ENCODE results near the gene GGT5. TPM values are rescaled to one million over a fixed set of nuclear protein-coding genes. Genes with fewer than 3 reads are reported as not detected.
A peak's percentile ranks its signal among the peaks of the same experiment; 100 is the strongest.
"Not testable (repeated sequence)": the region's sequence is repeated elsewhere in the genome, so short reads cannot be mapped to it uniquely, and the experiment has no call there.

The GGT5 gene
- total RNA-seq, 1 donor from 2014 or later, result 2.6 TPM

- not testable (repeated sequence) for DNase-seq
Observed at GRCh38 chr22:24262185-24262749, 17.4 kb upstream of the GGT5 start.

- not testable (repeated sequence) for DNase-seq
Observed at GRCh38 chr22:24259459-24259858, 14.6 kb upstream of the GGT5 start.

- not testable (repeated sequence) for DNase-seq
Observed at GRCh38 chr22:24256736-24257135, 11.9 kb upstream of the GGT5 start.

- not testable (repeated sequence) for DNase-seq
Observed at GRCh38 chr22:24256136-24256535, 11.3 kb upstream of the GGT5 start.

DNA sequence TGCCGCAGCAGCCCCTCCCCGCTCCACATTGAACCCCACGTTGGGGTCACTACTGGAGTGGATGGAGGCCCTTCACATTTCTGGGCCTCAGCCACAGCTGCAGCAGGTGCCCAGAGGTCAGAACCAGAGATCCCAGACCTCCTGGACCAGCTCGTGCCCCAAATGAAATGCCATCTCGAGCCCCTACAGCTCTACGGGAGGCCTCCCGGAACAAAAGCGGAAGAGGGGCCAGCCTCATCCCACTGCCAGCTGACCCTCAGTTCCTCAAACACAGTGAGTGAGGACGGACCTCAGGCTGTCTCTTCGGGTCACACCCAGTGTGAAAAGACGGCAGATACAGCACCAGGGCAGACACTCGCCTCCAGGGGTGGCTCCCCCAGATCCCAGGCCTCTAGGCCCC lies 8.2 kb upstream of the GGT5 start:
- not testable (repeated sequence) for DNase-seq

DNA sequence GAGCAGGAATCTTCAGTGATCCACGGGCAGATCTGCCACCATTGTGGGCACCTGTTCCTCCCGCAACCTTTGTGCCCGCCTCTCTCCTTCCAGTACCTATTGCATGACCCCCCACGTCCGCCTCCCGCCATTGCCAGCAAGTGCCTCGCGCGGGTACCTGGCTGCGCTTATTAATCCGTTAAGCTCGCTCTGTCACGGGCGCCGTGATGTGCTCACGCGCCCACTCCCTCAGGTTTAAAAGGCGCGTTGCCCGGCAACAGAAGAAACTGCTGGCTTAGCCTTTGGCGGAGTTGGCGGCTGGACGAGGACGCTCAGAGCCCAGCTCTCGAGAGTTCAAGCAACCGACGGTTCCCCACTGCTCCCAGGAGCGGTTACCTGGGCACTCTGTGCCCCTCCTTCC lies 6.4 kb upstream of the GGT5 start:
- not testable (repeated sequence) for DNase-seq

- not testable (repeated sequence) for DNase-seq
Observed at GRCh38 chr22:24249413-24249812, 4.5 kb upstream of the GGT5 start.

- not testable (repeated sequence) for DNase-seq
Observed at GRCh38 chr22:24248611-24249010, 3.7 kb upstream of the GGT5 start.

GRCh38 chr22:24247564-24248344 lies 2.9 kb upstream of the GGT5 start:
- peak; percentile 74 for DNase-seq

DNA sequence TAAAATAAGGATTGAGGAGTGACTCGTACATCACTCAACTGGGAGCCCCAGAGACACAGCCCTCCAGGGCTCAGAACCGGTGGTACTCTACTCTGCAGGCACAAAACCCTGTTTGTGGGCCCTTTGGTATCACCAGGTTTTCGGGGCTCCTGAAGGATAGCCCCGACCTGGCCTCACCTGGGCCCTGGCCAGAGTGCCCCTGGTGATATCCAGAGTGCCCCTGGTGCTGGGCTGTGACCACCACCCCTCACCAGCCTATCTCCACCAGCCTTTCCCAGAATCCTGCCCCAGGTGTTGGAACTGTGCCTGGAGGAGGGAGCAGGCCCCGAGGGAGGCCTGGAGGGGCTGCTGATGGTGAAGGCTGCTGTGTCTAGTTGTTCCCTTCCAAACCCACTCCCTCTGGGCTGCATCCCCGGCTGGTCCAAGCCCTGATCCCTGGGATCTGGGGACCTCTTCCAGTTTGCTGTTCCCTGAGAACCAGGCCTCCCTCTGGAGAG lies 2.2 kb upstream of the GGT5 start:
- DNase-seq, result no peak

DNA sequence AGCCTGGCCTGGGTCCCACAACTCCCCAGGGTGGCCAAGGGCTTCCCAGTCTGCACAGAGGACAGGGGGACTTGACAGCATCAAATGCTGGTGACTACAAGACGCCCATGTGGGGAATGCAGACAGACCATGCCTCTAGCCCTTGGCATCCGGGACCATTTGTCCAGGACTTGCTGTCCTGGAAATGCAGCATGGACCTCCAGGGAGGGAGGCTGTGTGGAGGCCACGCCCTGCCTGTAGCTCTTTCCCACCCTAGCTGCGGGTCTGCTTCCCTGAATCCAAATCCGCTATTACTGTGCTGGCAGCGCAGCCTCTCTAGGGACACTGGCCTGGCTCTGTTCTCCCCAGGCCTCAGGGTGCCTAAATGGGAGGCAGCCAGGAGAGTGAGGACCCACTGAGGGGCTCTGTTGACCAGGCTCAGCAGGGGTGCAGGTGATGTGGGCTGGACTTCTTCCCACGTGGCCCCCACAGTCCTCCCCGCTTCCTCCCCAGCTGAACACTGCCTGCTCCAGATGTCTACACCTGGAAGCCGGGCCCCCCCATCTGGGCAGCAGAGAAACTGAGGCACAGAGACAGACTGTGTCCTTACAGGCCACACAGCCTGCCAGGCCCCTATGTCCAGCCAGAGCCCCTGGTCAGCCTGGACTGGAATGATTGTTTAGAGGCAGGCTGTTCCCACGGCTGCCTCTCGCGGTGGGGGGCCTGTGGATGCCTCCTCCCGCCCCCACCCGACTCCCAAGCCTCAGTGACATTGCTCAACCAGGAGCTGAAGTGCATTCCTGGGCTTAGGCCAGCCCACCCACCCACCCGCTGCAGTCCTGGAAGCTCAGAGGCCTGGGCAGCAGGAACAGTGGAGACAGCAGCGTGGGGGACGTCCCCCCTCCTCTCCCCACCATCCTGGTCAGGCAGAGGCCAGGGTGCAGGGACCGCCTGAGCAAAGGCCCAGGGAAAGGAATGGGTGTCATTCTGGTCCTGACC lies 991 bp upstream of the GGT5 start:
- not testable (repeated sequence) for DNase-seq

DNA sequence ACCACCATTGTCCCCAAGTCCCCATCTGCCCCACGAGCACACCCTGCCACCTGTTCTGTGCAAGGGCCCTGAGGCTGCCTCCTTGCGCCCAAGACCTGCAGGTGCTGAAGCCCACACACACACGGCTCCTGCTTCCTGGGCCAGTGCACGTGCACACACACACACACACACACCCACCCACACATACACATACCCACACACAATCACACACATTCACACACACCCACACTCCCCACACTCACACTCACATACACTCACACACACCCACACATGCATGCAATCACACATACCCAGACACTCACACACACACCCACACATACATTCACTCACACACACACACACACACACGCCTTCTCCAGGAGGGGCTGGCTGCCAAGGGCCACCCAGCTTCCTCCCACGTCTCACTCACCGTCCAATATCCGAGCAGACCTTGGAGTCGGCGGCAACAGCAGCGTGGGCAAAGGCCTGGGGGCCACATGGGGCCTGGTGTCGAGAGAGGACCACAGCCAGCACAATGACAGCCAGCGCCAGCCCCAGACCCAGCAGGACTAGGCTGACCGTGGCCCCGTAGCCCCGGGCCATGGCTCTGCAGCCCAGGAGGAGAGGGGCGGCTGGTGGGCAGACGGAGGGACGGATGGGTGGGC lies 616 bp downstream of the GGT5 start:
- DNase-seq, result no peak

- DNase-seq, result not testable (repeated sequence)
Observed at GRCh38 chr22:24243417-24243816, 1.5 kb downstream of the GGT5 start.

GRCh38 chr22:24240985-24241692 lies 3.7 kb downstream of the GGT5 start:
- DNase-seq, result not testable (repeated sequence)

- DNase-seq, result no peak
Observed at GRCh38 chr22:24240381-24240780, 4.5 kb downstream of the GGT5 start.

DNA sequence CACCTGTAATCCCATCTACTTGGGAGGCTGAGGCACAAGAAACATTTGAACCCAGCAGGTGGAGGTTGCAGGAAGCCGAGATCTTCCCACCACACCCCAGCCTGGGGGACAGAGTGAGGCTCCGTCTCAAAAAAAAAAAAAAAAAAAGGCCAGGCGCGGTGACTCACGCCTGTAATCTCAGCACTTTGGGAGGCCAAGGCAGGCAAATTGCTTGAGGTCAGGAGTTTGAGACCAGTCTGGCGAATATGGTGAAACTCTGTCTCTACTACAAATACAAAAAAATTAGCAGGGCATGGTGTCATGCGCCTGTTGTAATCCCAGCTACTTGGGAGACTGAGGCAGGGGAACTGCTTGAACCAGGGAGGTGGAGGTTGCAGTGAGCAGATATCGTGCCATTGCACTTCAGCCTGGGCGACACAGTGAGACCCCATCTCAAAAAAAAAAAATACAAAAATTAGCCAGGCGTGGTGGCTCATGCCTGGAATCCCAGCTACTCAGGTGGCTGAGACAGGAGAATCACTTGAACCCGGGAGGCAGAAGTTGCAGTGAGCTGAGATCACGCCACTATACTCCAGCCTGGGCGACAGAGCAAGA lies 6.7 kb downstream of the GGT5 start:
- not testable (repeated sequence) for DNase-seq

DNA sequence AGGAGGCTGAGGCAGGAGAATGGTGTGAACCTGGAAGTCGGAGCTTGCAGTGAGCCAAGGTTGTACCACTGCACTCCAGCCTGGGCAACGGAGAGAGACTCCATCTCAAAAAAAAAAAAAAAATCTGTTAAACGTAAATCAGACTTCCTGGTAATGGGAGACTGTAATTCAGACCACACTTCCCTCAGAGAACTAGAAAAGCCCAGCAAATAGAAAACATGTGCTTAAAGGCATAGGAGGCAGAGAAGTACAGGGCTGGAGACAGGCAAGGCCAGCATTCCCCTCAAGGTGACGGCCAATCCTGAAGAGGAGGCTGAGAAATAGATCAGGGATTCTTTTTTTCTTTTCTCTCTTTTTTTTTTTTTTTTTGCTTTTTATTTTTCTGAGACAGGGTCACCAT lies 8.2 kb downstream of the GGT5 start:
- peak; percentile 64 for DNase-seq

DNA sequence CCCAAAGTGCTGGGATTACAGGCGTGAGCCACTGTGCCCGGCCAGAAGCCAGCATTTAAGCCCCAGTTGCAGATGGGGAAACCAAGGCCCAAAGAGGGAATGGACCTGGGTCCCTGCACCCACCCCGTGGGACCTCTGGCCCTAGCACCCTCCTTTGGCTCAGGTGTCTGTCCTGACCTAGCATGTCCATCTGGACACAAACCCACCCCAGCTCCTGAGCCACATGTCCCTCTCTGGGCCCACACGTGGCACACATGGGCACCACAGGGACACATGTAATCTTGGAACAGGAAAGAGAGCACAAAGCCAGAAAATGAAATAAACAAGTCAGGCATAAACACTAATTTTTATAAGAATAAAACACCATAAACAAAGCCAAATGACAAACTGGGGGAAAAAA lies 9.6 kb downstream of the GGT5 start:
- DNase-seq, result no peak

- no peak for DNase-seq
Observed at GRCh38 chr22:24233816-24234215, 11.1 kb downstream of the GGT5 start.

DNA sequence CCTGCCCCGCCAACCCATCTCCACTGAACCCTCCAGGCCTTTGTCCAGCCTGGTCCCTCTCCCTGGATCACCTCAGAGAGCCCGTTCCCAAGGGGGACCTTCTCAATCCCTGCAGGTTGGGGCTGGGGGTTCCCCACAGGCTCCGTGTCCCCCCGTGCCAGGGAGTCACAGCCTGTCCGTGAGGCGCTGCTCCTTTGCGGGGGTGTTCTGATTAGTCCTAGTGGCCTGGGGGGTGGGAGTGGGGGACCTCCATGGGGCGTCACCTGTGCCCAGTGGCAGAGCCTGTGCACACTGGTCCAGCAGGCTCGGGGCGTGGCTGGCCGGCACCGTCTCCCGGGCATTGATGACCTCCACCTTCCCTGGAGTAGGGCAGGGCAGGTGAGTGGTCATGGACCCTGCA lies 11.6 kb downstream of the GGT5 start:
- no peak for DNase-seq

DNA sequence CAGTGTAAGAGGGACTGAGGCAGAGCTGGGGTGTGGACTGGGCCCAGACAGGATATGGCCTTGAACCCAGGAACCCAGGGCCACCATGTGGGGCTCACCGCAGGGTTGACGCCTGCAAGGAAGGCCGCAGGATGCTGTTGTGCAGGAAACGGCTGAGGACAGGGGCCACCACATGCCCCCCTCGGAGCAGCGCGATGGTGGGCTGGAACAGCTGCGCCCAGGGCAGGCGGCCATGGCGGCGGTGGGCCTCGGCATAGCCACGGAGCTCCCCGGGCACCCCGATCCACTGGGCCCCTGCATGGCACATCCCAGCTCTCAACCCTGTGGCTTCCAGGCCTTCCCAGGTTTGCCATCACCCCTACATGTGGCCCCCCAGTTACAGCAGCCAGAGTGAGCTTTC lies 12.2 kb downstream of the GGT5 start:
- no peak for DNase-seq

All from skin of body (tissue), 2 donors.